Activated naive CD8-positive, alpha-beta T cell (primary cell): Measurements from ENCODE around the gene DCTN5.

Experiments
- H3K27ac Mint-ChIP-seq: one replicate; pipeline ENCODE4 v1.8.0; 2021; ENCODE audit warnings: mixed read lengths
- H3K27me3 Mint-ChIP-seq: one replicate; pipeline ENCODE4 v1.8.0; 2021; ENCODE audit warnings: mixed read lengths
- H3K36me3 Mint-ChIP-seq: one replicate; pipeline ENCODE4 v1.8.0; 2021; ENCODE audit warnings: mixed read lengths
- H3K4me1 Mint-ChIP-seq: one replicate; pipeline ENCODE4 v1.8.0; 2021; ENCODE audit warnings: low read depth, mixed read lengths
- H3K4me3 Mint-ChIP-seq: one replicate; pipeline ENCODE4 v1.8.0; 2021; ENCODE audit warnings: mild to moderate bottlenecking, mixed read lengths
- H3K9me3 Mint-ChIP-seq: one replicate; pipeline ENCODE4 v1.8.0; 2021; ENCODE audit warnings: low read depth, mixed read lengths

Gene DCTN5

DNA sequence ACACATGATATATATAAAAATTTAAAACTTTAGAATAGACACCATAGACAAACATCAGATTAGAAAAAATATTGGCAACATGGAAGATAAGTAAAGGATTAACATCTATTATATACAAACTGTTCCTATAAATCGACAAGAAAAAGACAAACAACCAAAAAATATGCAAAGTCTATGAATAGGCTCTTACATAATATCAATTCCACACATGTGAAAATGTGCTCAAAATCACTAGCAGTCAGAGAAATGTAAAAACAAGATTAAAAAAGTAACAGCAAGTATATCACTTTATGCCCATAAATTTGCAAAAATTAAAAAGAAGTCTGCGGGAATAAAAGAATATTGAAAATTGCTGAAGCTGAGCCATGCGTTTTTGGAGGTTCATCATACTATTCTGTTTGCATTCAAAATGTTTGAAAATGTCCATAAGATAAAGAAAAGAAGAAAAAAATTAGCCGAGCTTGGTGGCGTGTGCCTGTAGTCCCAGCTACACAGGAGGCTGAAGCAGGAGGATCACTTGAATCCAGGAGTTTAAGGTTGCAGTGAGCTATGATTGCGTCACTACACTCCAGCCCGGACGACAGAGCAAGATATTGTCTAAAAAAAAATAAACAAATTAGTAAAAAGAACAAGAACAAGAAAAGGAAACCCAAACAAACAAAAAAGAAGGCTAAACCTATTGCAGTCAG is 83.0 kb downstream of the DCTN5 start:
- Mint-ChIP-seq H3K27me3 (peaks cover 11% of the 10 kb centered on the region), H3K36me3 (peaks cover 8% of the 10 kb centered on the region), H3K9me3 (peaks cover 3% of the 10 kb centered on the region), H3K4me1 (peaks cover 2% of the 10 kb centered on the region), H3K4me3 (no peak overlapping the region), H3K27ac (no peak overlapping the region)

DNA sequence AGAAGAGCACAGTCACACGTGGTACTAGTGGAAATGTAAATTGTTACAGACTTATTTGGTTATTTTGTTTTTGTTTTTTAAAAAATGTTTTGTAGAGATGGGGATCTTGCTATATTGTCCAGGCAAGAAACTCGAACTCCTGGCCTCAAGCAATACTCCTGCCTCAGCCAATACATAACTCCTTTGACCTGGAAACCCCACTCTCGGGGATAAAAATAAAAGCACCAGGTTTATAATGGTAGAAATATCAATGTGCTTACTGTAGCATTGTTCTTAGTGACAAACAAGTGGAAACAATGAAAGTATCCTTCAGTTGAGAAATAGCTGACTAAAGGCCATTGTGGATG is 83.5 kb downstream of the DCTN5 start:
- no peak overlapping the region for H3K4me3 Mint-ChIP-seq
- H3K27me3 Mint-ChIP-seq = peaks cover 11% of the 10 kb centered on the region
- H3K4me1 Mint-ChIP-seq = peaks cover 2% of the 10 kb centered on the region
- H3K36me3 Mint-ChIP-seq = peaks cover 8% of the 10 kb centered on the region
- peaks cover 3% of the 10 kb centered on the region for H3K9me3 Mint-ChIP-seq
- no peak overlapping the region for H3K27ac Mint-ChIP-seq

GRCh38 chr16:23726710-23727109 is 85.4 kb downstream of the DCTN5 start:
- Mint-ChIP-seq H3K4me3 (no peak overlapping the region), H3K9me3 (peaks cover 3% of the 10 kb centered on the region), H3K27me3 (peaks cover 10% of the 10 kb centered on the region), H3K27ac (no peak overlapping the region), H3K4me1 (peaks cover 2% of the 10 kb centered on the region), H3K36me3 (peaks cover 8% of the 10 kb centered on the region)
